K562 (cell line): ENCODE data around the gene MYO3B.

ENCODE experiments used
- DNMT1 ChIP-seq: fragments of 450-650 bp; IDR thresholded peaks from 2 replicates; pipeline ENCODE4 v1.6.1; 2016; ENCODE audit warnings: antibody characterized with exemption, mild to moderate bottlenecking
- MITF ChIP-seq: IDR thresholded peaks from 2 replicates; pipeline ENCODE4 v1.6.1; 2014; ENCODE audit warnings: antibody characterized with exemption
- NR2F6 ChIP-seq: fragments of 450-650 bp; formaldehyde crosslinking; IDR thresholded peaks from 2 replicates; pipeline ENCODE4 v1.4.0; 2020; ENCODE audit warnings: mild to moderate bottlenecking
- SETDB1 ChIP-seq: IDR thresholded peaks from one replicate; pipeline ENCODE4 v1.6.1; 2012; ENCODE audit warnings: low read length, control low read depth, inconsistent platforms
- SIRT6 ChIP-seq: IDR thresholded peaks from one replicate; pipeline ENCODE4 v1.6.1; 2012; ENCODE audit warnings: low read depth, mild to moderate bottlenecking, control low read depth, inconsistent platforms, low read length, moderate library complexity
- ZHX1 ChIP-seq: fragments of 150-350 bp; conservative IDR thresholded peaks from 2 replicates; pipeline ENCODE4 v1.6.1; 2014; ENCODE audit warnings: low read length

- no peak for TF ChIP-seq DNMT1
- TF ChIP-seq SETDB1 = no peak
- TF ChIP-seq ZHX1 = no peak
- TF ChIP-seq SIRT6 = no peak
- TF ChIP-seq NR2F6 (CRISPR knock-in tag) = no peak
- TF ChIP-seq MITF = no peak
Observed at GRCh38 chr2:170206246-170206645, 28.3 kb downstream of the MYO3B start.
